ENCODE measurements around the gene GABRR3.

DNA sequence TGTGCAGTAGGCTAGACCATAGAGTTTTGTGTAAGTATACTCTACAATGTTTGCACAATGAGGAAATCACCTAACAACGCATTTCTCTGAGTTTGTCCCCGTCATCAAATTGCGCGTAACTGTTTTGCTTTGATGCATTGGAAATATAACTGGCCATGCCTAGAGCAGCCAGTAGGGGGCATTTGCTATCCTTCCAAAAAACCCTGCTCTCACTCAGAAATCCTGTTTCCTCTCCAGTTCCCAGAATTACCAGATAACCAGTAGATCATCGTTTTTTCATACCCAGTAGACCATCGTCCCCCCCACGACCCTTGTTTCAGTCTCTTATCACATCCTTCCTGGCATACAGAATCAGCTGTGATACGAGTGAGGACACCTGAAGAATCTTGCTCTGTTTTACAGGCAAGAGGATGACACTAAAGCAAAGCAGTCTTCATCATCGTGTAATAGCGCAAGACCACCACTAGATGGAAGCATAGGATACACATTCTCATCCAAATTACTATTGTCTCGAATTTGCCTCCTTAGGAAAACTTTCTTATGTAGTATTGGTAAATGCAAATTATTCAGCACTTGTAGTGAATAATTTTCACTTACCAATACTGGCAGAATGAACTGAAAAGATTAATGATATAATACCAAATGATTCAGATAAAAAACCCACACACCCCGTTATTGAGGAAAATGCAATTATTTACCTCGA, 4.4 kb upstream of the GABRR3 start:
- peak; percentile 97 for TF ChIP-seq CTCF (IDR thresholded peaks at IDR 0.05)
- TF ChIP-seq ZFX (IDR thresholded peaks at IDR 0.05; ENCODE audit: borderline replicate concordance) = no peak
